ENCODE results near the gene TNRC6C. TPM values are rescaled to one million over a fixed set of nuclear protein-coding genes. Genes with fewer than 3 reads are reported as not detected.

Gene TNRC6C
- polyA plus RNA-seq, 2 donors = 1.2 to 3.4 TPM

- Histone ChIP-seq H3K4me1 (ENCODE audit: control insufficient read depth in 2 of 2, insufficient read depth in 2 of 2, low read length in 1 of 2) (peaks cover 0 to 4% of the 10 kb centered on the region in 2 donors), H3K36me3 (ENCODE audit: control insufficient read depth in 2 of 2, insufficient read depth in 2 of 2, low read length in 1 of 2) (no peaks in the 10 kb centered on the region), H3K4me3 (ENCODE audit: low read depth in 1 of 2, low read length in 2 of 2) (no peak overlapping the region), H3K9me3 (ENCODE audit: control insufficient read depth in 2 of 2, insufficient read depth in 1 of 2, low read depth in 1 of 2, low read length in 1 of 2) (no peaks in the 10 kb centered on the region), H3K27me3 (ENCODE audit: control insufficient read depth in 1 of 2, insufficient read depth in 2 of 2, low read length in 2 of 2) (no peaks in the 10 kb centered on the region), H3K27ac (ENCODE audit: low read depth in 2 of 2, low read length in 1 of 2) (no peak overlapping the region)
- WGBS, 2 donors = 57 to 58% methylated on average over 6 of the region's 6 CpGs
These were observed 61.6 kb downstream of the TNRC6C start for GRCh38 chr17:78019976-78020716.

DNA sequence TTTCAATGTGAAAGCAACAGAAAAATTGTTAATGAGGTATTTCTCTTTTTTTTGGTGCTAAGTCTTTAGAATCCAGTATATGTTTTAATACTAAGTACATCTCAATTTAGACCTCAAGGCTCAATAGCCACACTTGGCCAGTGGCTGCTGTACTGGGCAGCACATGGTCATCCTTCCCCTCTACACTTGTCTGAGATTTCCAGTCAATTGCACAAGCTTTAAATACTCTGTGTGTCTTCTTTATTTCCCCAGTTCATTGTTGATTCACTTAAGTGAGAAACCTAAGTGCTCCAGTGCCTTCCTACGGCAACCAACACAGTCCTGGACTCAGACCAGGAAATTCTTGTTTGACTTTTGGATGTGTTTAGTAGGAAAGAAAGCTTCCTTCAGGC is 62.2 kb downstream of the TNRC6C start:
- no peaks in the 10 kb centered on the region for H3K36me3 ChIP-seq (ENCODE audit: control insufficient read depth in 2 of 2, insufficient read depth in 2 of 2, low read length in 1 of 2)
- H3K27me3 ChIP-seq (ENCODE audit: control insufficient read depth in 1 of 2, insufficient read depth in 2 of 2, low read length in 2 of 2) = no peaks in the 10 kb centered on the region
- no peaks in the 10 kb centered on the region for H3K9me3 ChIP-seq (ENCODE audit: control insufficient read depth in 2 of 2, insufficient read depth in 1 of 2, low read depth in 1 of 2, low read length in 1 of 2)
- no peak overlapping the region for H3K27ac ChIP-seq (ENCODE audit: low read depth in 2 of 2, low read length in 1 of 2)
- 36 to 63% methylated on average over 1 of the region's 1 CpG for WGBS, 2 donors
- no peak overlapping the region for H3K4me3 ChIP-seq (ENCODE audit: low read depth in 1 of 2, low read length in 2 of 2)
- peaks cover 0 to 4% of the 10 kb centered on the region in 2 donors for H3K4me1 ChIP-seq (ENCODE audit: control insufficient read depth in 2 of 2, insufficient read depth in 2 of 2, low read length in 1 of 2)

GRCh38 chr17:78022425-78022824 is 63.9 kb downstream of the TNRC6C start:
- Histone ChIP-seq H3K4me3 (ENCODE audit: low read depth in 1 of 2, low read length in 2 of 2) (no peak overlapping the region), H3K27ac (ENCODE audit: low read depth in 2 of 2, low read length in 1 of 2) (no peak overlapping the region)
- 80 to 82% methylated on average over 2 of the region's 2 CpGs for WGBS, 2 donors

GRCh38 chr17:78023042-78023441 is 64.5 kb downstream of the TNRC6C start:
- 91 to 93% methylated on average over 5 of the region's 5 CpGs for WGBS, 2 donors

More at GRCh38 chr17:78022425-78022824, 63.9 kb downstream of the TNRC6C start:
- Histone ChIP-seq H3K36me3 (ENCODE audit: control insufficient read depth in 2 of 2, insufficient read depth in 2 of 2, low read length in 1 of 2) (no peaks in the 10 kb centered on the region), H3K4me1 (ENCODE audit: control insufficient read depth in 2 of 2, insufficient read depth in 2 of 2, low read length in 1 of 2) (peaks cover 0 to 4% of the 10 kb centered on the region in 2 donors), H3K27me3 (ENCODE audit: control insufficient read depth in 1 of 2, insufficient read depth in 2 of 2, low read length in 2 of 2) (no peaks in the 10 kb centered on the region), H3K9me3 (ENCODE audit: control insufficient read depth in 2 of 2, insufficient read depth in 1 of 2, low read depth in 1 of 2, low read length in 1 of 2) (no peaks in the 10 kb centered on the region)

GRCh38 chr17:78026381-78026780 is 67.9 kb downstream of the TNRC6C start:
- 89 to 93% methylated on average over 2 of the region's 2 CpGs for WGBS, 2 donors
- H3K27me3 ChIP-seq (ENCODE audit: control insufficient read depth in 1 of 2, insufficient read depth in 2 of 2, low read length in 2 of 2) = no peaks in the 10 kb centered on the region

More at GRCh38 chr17:78023042-78023441, 64.5 kb downstream of the TNRC6C start:
- Histone ChIP-seq H3K4me3 (ENCODE audit: low read depth in 1 of 2, low read length in 2 of 2) (no peak overlapping the region), H3K27me3 (ENCODE audit: control insufficient read depth in 1 of 2, insufficient read depth in 2 of 2, low read length in 2 of 2) (no peaks in the 10 kb centered on the region), H3K9me3 (ENCODE audit: control insufficient read depth in 2 of 2, insufficient read depth in 1 of 2, low read depth in 1 of 2, low read length in 1 of 2) (no peaks in the 10 kb centered on the region), H3K27ac (ENCODE audit: low read depth in 2 of 2, low read length in 1 of 2) (no peak overlapping the region), H3K36me3 (ENCODE audit: control insufficient read depth in 2 of 2, insufficient read depth in 2 of 2, low read length in 1 of 2) (no peaks in the 10 kb centered on the region), H3K4me1 (ENCODE audit: control insufficient read depth in 2 of 2, insufficient read depth in 2 of 2, low read length in 1 of 2) (peaks cover 0 to 4% of the 10 kb centered on the region in 2 donors)

DNA sequence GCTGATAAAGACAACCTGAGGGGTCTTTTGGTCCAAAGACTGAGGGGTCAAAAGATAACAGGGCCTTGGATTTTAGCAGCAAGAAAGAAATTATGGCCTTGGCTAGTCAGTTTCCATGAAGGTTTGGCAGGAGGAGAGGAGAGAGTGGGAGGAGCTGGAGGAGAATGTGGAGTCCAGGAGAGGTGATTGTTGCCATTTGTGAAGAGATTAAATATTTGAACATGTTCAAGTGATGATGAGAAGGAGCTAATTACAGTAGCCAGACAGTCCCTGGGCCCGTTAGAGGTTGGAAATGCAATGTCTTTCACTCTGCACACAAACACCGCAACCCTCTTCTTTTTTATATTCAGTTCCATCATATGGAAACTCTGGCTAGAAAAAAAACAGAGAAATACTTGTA is 68.6 kb downstream of the TNRC6C start:
- no peak overlapping the region for H3K4me3 ChIP-seq (ENCODE audit: low read depth in 1 of 2, low read length in 2 of 2)
- H3K36me3 ChIP-seq (ENCODE audit: control insufficient read depth in 2 of 2, insufficient read depth in 2 of 2, low read length in 1 of 2) = peaks cover 0 to 4% of the 10 kb centered on the region in 2 donors
- H3K4me1 ChIP-seq (ENCODE audit: control insufficient read depth in 2 of 2, insufficient read depth in 2 of 2, low read length in 1 of 2) = peaks cover 0 to 2% of the 10 kb centered on the region in 2 donors
- H3K9me3 ChIP-seq (ENCODE audit: control insufficient read depth in 2 of 2, insufficient read depth in 1 of 2, low read depth in 1 of 2, low read length in 1 of 2) = no peaks in the 10 kb centered on the region
- no peaks in the 10 kb centered on the region for H3K27me3 ChIP-seq (ENCODE audit: control insufficient read depth in 1 of 2, insufficient read depth in 2 of 2, low read length in 2 of 2)
- WGBS, 2 donors = 84% methylated on average over 2 of the region's 2 CpGs
- no peak overlapping the region for H3K27ac ChIP-seq (ENCODE audit: low read depth in 2 of 2, low read length in 1 of 2)

More at GRCh38 chr17:78026381-78026780, 67.9 kb downstream of the TNRC6C start:
- Histone ChIP-seq H3K36me3 (ENCODE audit: control insufficient read depth in 2 of 2, insufficient read depth in 2 of 2, low read length in 1 of 2) (peaks cover 0 to 1% of the 10 kb centered on the region in 2 donors), H3K4me3 (ENCODE audit: low read depth in 1 of 2, low read length in 2 of 2) (no peak overlapping the region), H3K4me1 (ENCODE audit: control insufficient read depth in 2 of 2, insufficient read depth in 2 of 2, low read length in 1 of 2) (peaks cover 0 to under 1% of the 10 kb centered on the region in 2 donors), H3K27ac (ENCODE audit: low read depth in 2 of 2, low read length in 1 of 2) (no peak overlapping the region), H3K9me3 (ENCODE audit: control insufficient read depth in 2 of 2, insufficient read depth in 1 of 2, low read depth in 1 of 2, low read length in 1 of 2) (no peaks in the 10 kb centered on the region)

GRCh38 chr17:78029697-78030096 is 71.2 kb downstream of the TNRC6C start:
- Histone ChIP-seq H3K27ac (ENCODE audit: low read depth in 2 of 2, low read length in 1 of 2) (no peak overlapping the region), H3K4me3 (ENCODE audit: low read depth in 1 of 2, low read length in 2 of 2) (no peak overlapping the region)
- 53 to 59% methylated on average over 1 of the region's 1 CpG for WGBS, 2 donors

DNA sequence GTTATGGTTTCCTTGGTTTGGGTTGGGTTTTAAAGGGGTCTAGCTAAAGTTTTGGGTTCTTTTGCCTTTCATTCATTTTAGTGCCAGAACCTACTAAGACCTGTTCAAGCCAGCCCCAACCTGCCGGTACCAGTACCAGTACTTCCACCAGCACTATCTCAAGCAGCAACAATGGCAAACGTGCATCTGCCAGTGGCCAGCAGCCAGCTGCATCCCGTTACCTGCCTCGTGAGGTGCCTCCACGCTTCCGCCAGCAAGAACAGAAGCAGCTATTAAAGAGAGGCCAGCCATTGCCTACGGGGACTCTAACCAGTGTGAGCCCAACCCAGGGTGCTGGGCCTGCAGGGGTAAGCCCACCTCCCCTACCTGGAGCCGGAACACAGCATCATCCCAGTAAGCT is 72.9 kb downstream of the TNRC6C start:
- 65 to 75% methylated on average over 8 of the region's 8 CpGs for WGBS, 2 donors
- Histone ChIP-seq H3K9me3 (ENCODE audit: control insufficient read depth in 2 of 2, insufficient read depth in 1 of 2, low read depth in 1 of 2, low read length in 1 of 2) (no peaks in the 10 kb centered on the region), H3K4me1 (ENCODE audit: control insufficient read depth in 2 of 2, insufficient read depth in 2 of 2, low read length in 1 of 2) (peaks cover 0 to 2% of the 10 kb centered on the region in 2 donors), H3K4me3 (ENCODE audit: low read depth in 1 of 2, low read length in 2 of 2) (no peak overlapping the region), H3K36me3 (ENCODE audit: control insufficient read depth in 2 of 2, insufficient read depth in 2 of 2, low read length in 1 of 2) (peaks cover 0 to 4% of the 10 kb centered on the region in 2 donors), H3K27ac (ENCODE audit: low read depth in 2 of 2, low read length in 1 of 2) (no peak overlapping the region), H3K27me3 (ENCODE audit: control insufficient read depth in 1 of 2, insufficient read depth in 2 of 2, low read length in 2 of 2) (no peaks in the 10 kb centered on the region)

More at GRCh38 chr17:78029697-78030096, 71.2 kb downstream of the TNRC6C start:
- no peaks in the 10 kb centered on the region for H3K27me3 ChIP-seq (ENCODE audit: control insufficient read depth in 1 of 2, insufficient read depth in 2 of 2, low read length in 2 of 2)
- peaks cover 0 to 2% of the 10 kb centered on the region in 2 donors for H3K4me1 ChIP-seq (ENCODE audit: control insufficient read depth in 2 of 2, insufficient read depth in 2 of 2, low read length in 1 of 2)
- no peaks in the 10 kb centered on the region for H3K9me3 ChIP-seq (ENCODE audit: control insufficient read depth in 2 of 2, insufficient read depth in 1 of 2, low read depth in 1 of 2, low read length in 1 of 2)
- peaks cover 0 to 4% of the 10 kb centered on the region in 2 donors for H3K36me3 ChIP-seq (ENCODE audit: control insufficient read depth in 2 of 2, insufficient read depth in 2 of 2, low read length in 1 of 2)

DNA sequence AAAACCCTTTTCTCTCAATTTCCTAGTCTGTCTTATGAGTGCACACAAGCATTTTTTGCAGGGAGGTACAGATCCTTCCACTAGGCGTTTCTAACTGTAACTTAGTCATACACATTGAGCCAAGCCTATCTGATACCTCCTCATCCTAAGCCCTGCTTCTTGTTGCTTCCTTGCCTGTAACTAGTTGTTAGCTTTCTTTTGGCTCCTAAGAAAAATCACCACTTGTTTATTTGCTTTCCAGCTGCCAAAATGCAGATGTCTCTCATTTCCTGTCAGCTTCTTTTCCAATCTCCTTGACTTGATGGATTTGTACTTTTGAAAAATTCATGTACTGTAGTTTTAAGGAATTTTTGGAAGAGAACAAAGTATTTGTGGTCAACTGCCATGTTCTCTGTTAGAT is 73.7 kb downstream of the TNRC6C start:
- peaks cover 0 to 4% of the 10 kb centered on the region in 2 donors for H3K36me3 ChIP-seq (ENCODE audit: control insufficient read depth in 2 of 2, insufficient read depth in 2 of 2, low read length in 1 of 2)
- no peaks in the 10 kb centered on the region for H3K27me3 ChIP-seq (ENCODE audit: control insufficient read depth in 1 of 2, insufficient read depth in 2 of 2, low read length in 2 of 2)
- no peaks in the 10 kb centered on the region for H3K9me3 ChIP-seq (ENCODE audit: control insufficient read depth in 2 of 2, insufficient read depth in 1 of 2, low read depth in 1 of 2, low read length in 1 of 2)
- WGBS, 2 donors = 39 to 64% methylated on average over 1 of the region's 1 CpG
- H3K4me1 ChIP-seq (ENCODE audit: control insufficient read depth in 2 of 2, insufficient read depth in 2 of 2, low read length in 1 of 2) = peaks cover 0 to 2% of the 10 kb centered on the region in 2 donors
- H3K4me3 ChIP-seq (ENCODE audit: low read depth in 1 of 2, low read length in 2 of 2) = no peak overlapping the region
- no peak overlapping the region for H3K27ac ChIP-seq (ENCODE audit: low read depth in 2 of 2, low read length in 1 of 2)

All from esophagus (tissue), 2 donors.